HS-5 (cell line): ENCODE data around the gene RCVRN.

Experiments used
- DNase-seq: peaks from one replicate; pipeline ENCODE4 v3.0.0-alpha.2; 2012; ENCODE audit warnings: low read depth

Gene RCVRN

GRCh38 chr17:9905078-9905415 is at the start of gene RCVRN:
TSS of gene RCVRN (minus strand) at chr17:9905271. CDS start at chr17:9905180, 91 bp downstream.
- no peak for DNase-seq

GRCh38 chr17:9953492-9953891 is 48.4 kb upstream of the RCVRN start:
- DNase-seq: no peak

DNA sequence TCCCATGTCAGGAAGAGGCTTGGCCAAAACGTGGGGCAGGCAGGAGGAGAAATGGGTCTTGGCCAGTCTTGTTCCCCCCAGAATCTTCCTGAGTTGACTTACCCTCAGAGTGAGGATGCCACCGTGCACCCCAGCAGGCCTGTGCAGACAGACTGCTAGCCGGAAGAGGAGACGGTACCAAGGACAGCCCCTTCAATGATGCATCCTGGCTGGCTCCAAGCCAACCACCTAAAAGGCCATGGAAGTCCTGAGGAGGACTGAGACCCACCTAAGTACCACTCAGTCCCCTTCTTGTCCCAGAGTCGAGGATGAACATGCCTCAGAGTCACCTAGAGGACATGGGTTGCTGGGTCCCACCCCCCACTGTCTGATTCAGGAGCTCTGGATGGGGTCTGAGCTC is 46.7 kb upstream of the RCVRN start:
- DNase-seq: no peak

- no peak for DNase-seq
Observed at GRCh38 chr17:9948928-9949327, 43.9 kb upstream of the RCVRN start.

DNA sequence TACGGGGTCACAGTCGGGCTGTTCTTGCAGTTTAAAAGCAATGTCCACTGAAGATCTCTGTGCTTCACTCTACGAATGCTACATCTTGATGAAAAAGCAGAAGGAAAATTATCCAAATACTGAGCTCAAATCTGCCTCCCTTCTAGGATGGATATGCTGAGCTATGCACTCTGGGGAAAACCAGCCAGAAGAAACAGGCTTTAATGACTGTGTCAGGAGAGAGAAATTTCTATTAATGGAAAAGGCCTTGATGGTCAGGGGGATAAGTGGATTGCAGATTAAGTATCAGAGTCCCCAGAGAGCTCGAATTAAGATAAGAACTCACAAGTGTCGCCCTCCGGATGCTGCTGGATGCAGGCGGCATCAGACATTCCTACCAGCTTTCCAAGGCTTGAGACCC is 39.6 kb upstream of the RCVRN start:
- no peak for DNase-seq

DNA sequence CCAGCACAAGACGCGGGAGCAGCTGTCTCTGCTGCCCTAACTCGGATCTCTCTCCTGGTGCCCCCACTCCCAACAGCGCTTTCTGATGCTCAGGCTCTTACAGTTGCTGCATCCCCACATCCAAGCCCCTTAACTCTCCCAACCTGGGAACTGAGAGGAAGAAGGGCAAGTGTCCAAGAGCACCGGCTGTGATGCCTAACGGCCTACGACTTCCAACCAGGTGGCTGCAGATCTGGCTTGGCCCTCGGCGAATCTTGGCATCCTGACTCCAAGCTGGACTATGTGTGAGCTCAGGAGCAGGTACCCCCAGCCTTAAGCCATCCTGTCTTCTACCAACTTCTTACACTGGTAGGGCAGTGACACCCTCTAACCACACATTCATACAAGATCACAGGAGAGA is 38.3 kb upstream of the RCVRN start:
- DNase-seq: no peak

GRCh38 chr17:9942885-9943284 is 37.8 kb upstream of the RCVRN start:
- DNase-seq: no peak

GRCh38 chr17:9941305-9941704 is 36.2 kb upstream of the RCVRN start:
- DNase-seq: no peak

DNA sequence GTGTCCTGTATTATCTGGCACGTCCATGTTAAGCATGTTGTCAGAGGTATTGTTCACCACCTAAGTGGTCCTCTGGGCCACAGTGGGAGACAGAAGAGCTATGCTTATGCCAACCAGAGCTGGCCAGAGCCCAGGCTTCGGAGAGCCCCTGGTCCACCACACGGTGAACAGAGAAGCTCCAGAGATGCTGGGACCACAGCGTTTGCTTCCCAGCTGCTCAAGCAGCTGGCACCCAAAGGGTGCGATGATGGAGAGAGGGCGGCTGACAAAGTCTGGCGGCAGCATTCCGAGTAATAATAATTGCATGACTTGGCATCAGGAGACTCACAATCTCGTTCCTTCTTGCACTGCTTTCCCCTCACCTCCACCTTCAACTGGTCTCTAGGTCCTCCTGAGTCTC is 35.8 kb upstream of the RCVRN start:
- DNase-seq: no peak

DNA sequence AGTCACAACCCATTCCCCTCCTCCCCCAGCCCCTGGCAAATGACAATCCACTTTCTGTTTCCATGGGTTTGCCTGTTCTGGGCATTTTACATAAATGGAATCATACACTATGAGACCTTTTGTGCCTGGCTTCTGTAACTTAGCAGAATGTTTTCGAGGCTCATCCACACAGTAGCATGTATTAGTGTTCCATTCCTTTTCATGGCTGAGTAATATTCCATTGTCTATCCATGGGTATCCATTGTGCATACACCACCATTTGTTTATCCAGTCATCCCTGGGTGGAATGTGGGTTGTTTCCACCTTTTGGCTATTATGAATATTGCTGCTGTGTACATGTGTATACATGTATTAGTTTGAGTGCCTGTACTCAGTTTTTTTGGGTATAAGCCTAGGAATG is 33.7 kb upstream of the RCVRN start:
- DNase-seq: no peak

- no peak for DNase-seq
Observed at GRCh38 chr17:9937901-9938300, 32.8 kb upstream of the RCVRN start.

DNA sequence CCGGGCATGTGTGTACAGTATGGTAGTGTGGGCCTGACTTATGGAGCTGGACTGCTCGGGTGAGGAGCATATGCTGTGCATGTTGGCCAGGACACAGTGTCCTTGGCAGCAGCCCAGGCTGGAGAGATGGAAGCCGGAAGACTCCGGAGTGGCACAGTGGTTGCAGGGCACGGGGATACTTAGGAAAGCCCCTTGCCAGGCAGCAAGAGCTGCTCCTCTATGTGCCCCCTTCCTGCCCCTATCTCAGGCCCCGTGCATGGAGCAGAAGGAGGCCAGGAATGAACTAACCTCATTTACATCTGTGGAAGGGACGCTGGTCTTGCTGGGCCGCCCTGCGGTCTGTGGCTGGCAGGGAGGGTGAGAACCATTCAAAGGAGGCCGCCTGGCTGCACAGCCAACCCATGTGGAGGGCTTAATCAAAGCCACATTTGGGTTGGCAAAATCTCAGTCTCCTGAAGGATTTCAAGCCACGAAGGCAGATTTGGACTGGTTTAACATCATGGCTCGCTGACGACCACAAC is 32.2 kb upstream of the RCVRN start:
- DNase-seq: no peak

DNA sequence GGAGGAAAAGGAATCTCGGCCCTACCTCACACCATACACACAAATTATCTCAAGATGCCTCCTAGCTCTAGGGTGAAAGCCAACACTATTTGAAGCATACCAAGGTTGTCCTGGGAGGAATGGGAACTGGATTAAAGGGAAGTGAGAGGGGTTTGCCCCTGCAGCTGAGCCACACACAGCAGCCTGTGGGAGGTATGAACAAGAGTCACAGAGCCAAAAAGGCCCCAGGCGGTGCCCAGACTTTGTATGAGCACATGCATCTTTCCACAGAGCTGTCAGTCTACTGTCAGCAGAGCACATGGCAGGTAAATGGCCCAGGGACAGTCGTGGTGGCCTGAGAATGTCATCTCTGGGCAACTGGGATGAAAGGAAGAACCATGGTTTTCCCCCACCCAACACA is 31.0 kb upstream of the RCVRN start:
- DNase-seq: no peak

GRCh38 chr17:9935408-9935807 is 30.3 kb upstream of the RCVRN start:
- no peak for DNase-seq

- no peak for DNase-seq
Observed at GRCh38 chr17:9934331-9934730, 29.3 kb upstream of the RCVRN start.

DNA sequence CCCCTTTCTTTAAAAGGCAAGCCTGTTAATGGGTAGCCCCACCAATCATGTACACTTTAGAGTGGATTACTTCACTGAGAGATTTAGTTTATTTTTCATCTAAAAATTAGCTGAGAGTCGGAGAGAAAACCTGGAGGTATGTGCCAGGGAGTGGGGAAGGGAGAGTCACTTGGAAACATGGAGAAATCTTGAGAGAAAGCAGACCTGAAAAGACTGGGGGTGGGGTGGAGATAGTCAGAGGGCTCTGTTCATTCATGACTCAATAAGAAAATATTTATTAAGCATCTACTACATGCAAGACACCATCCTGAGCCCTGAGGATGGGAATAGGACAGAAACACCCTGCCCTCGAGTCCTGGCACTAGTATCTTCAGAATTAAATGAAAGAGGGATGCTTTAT is 27.4 kb upstream of the RCVRN start:
- DNase-seq: no peak

- no peak for DNase-seq
Observed at GRCh38 chr17:9931144-9931741, 26.2 kb upstream of the RCVRN start.

GRCh38 chr17:9929871-9930270 is 24.8 kb upstream of the RCVRN start:
- no peak for DNase-seq

- peak; percentile 60 for DNase-seq
Observed at GRCh38 chr17:9928601-9929333, 23.7 kb upstream of the RCVRN start.

GRCh38 chr17:9926150-9926804 is 21.2 kb upstream of the RCVRN start:
- no peak for DNase-seq

DNA sequence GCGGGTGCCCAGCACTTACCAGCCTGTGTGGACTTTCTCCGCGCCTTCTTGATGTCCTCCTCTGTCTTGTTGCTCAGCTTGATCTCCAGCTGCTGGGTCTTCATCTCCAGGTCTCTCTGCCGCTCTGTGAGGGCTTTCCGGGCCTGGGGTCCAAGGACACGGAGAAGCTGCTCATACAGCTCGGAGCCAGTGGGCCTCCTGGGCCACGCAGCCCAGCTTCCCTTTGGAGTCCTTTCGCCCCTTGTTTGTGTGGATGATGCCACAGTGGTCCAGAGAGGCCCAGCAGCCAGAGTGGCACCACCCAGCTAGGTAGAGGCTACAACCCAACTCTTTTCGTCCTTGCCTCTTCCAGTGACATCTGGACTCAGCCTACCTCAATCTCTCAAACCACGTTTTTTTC is 20.4 kb upstream of the RCVRN start:
- DNase-seq: no peak

DNA sequence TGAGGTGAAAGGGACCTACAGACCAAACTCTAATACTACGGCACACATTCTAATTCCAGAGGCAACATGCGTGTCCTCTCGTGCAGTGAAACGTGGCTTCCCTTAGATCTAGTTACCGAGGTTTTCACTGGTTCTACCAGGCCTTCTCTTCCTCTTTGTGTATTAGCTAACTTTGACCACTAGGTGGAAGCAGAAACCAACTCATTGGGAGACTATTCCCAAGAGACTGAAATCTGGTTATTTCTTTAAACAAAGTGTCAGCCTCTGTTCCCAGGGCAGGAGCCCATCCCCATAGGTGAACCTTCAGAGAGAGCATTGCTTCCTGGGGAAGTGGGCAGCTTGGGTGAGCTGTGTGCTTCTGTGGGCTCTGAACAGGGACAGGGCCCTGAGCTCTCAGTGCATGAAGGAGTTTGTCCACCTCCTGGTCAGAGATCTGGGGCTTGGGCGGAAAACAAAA is 19.7 kb upstream of the RCVRN start:
- DNase-seq: peak; percentile 46
